Motor neuron (in vitro differentiated cells): ENCODE measurements around the gene CEP170. TPM values are rescaled to one million over a fixed set of nuclear protein-coding genes. Genes with fewer than 3 reads are reported as not detected.

Experiments used
- ATAC-seq, 8 experiments: fragments of 200-7000 bp; cut with Tn5 transposase; replicated peaks in 6 of 8; 2 replicates each; pipeline ENCODE4 v1.8.0; 2021; ENCODE audit warnings: mild to moderate bottlenecking in 8 of 8, moderate library complexity in 8 of 8
- H3K27ac ChIP-seq, 2 donors: fragments of 250-450 bp; sonication (Bioruptor Pico); 2 replicates each; pipeline ENCODE4 v1.9.0; 2021; ENCODE audit warnings: antibody characterized with exemption in 2 of 2, mild to moderate bottlenecking in 2 of 2, moderate library complexity in 1 of 2
- H3K4me1 ChIP-seq, 2 donors: fragments of 250-450 bp; sonication (Bioruptor Pico); replicated peaks in 1 of 2; 2 replicates each; pipeline ENCODE4 v1.6.1; 2021; ENCODE audit warnings: antibody characterized with exemption in 2 of 2, mild to moderate bottlenecking in 2 of 2, moderate library complexity in 1 of 2
- H3K4me3 ChIP-seq, 5 donors: fragments of 250-450 bp; sonication (Bioruptor Pico); 2 replicates each; pipeline ENCODE4 v1.9.0; 2021; ENCODE audit warnings: antibody characterized with exemption in 5 of 5, mild to moderate bottlenecking in 5 of 5, moderate library complexity in 4 of 5
- WGBS, 10 experiments: fragments of 450-650 bp; shearing (Covaris generic); methylation state at CpG; one replicate each; pipeline ENCODE4 v1.0.0; 2022; 5-methylcytosine and 5-hydroxymethylcytosine counted together
- in situ Hi-C, 9 experiments: fragments of 400-800 bp; cut with MboI; loops; one replicate each; pipeline ENCODE4 v1.15.0; 2021; ENCODE audit warnings: low sequenced_read_pairs in 9 of 9, low pct_unique_long_range_greater_than_20kb in 2 of 9; ENCODE audit not compliant: unreplicated experiment in 9 of 9
- total RNA-seq, 8 experiments: library from RNA; unstranded; fragments of 300-600 nt; gene quantifications; 2 replicates each; pipeline versions ENCODE4 v1.2.3 to v1.2.4, GENCODE V29; 2022

The CEP170 gene
- total RNA-seq, 8 experiments from 2014 or later, result 60.0 to 296 (median 248) TPM

GRCh38 chr1:243280571-243281129 is 25.6 kb upstream of the CEP170 start:
- in situ Hi-C loops, result no loop called here
- no peak for ATAC-seq
- Histone ChIP-seq H3K4me3 (no peak overlapping the region), H3K27ac (no peak overlapping the region), H3K4me1 (no peaks in the 10 kb centered on the region)
- 17 to 100% (median 84%) methylated on average over 1 to 3 of the region's 3 CpGs for WGBS, 10 experiments

DNA sequence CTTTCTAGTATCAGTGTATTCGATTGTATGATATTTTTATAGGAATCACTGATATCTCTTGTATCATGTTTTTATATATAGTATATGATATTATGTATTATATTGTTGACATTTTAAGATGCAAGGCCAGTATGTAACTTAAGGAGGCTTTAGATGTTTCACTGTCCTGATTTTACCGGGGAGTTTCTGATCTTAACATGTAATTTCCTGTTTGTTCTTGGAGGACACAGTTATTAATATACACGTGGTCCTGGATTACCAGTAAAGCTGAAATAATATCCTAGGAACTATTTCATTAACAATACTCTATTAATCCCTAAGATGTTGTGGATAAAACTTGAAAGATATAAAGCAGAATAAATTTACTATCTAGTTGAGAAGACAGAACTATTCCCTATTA is 20.2 kb upstream of the CEP170 start:
- 78 to 98% (median 93%) methylated on average over 2 to 3 of the region's 3 CpGs for WGBS, 10 experiments
- in situ Hi-C loops, result no loop called here

GRCh38 chr1:243273945-243274344 is 18.9 kb upstream of the CEP170 start:
- in situ Hi-C loops, result no loop called here
- Histone ChIP-seq H3K27ac (no peak overlapping the region), H3K4me1 (no peaks in the 10 kb centered on the region), H3K4me3 (no peak overlapping the region)
- WGBS, 10 experiments, result 67 to 100% (median 100%) methylated on average over 1 to 2 of the region's 2 CpGs; no CpG with 5 or more reads in 3 of the 10 experiments
- no peak for ATAC-seq

More for the DNA sequence above, 20.2 kb upstream of the CEP170 start:
- no peaks in the 10 kb centered on the region for H3K4me1 ChIP-seq
- H3K4me3 ChIP-seq, result no peak overlapping the region
- H3K27ac ChIP-seq, result no peak overlapping the region
- ATAC-seq, result no peak

GRCh38 chr1:243273506-243273905 is 18.4 kb upstream of the CEP170 start:
- ATAC-seq, result no peak

GRCh38 chr1:243272401-243272800 is 17.3 kb upstream of the CEP170 start:
- Histone ChIP-seq H3K4me1 (no peaks in the 10 kb centered on the region), H3K4me3 (no peak overlapping the region), H3K27ac (no peak overlapping the region)
- in situ Hi-C loops, result no loop called here
- ATAC-seq, result no peak

More at GRCh38 chr1:243273506-243273905, 18.4 kb upstream of the CEP170 start:
- Histone ChIP-seq H3K27ac (no peak overlapping the region), H3K4me1 (no peaks in the 10 kb centered on the region), H3K4me3 (no peak overlapping the region)
- in situ Hi-C loops, result no loop called here
- 91 to 100% (median 96%) methylated on average over 2 to 3 of the region's 3 CpGs; no CpG with 5 or more reads in 2 of the 10 experiments for WGBS, 10 experiments

DNA sequence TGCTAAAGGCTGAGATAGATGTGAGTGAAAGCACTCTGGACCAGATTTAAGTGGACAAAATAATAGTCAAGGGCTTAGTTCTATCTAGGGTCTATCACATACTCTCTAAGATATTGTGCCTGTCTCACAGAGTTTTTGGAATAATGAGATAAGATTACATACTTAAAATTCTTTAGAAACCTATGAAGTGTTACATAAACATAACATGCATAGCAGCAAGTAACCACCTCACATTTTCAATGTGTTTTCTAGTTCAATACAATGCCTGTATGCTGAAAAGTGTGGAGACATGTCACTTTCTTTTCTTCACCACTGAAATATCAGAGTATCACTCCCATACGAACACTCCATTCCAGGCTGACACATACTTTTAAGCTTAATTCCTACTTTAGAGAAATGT is 16.9 kb upstream of the CEP170 start:
- no peak overlapping the region for H3K27ac ChIP-seq
- no peak overlapping the region for H3K4me3 ChIP-seq
- in situ Hi-C loops, result no loop called here
- 50 to 100% (median 90%) methylated on average over 1 of the region's 1 CpG; no CpG with 5 or more reads in 1 of the 10 experiments for WGBS, 10 experiments
- no peak for ATAC-seq
- H3K4me1 ChIP-seq, result no peaks in the 10 kb centered on the region

GRCh38 chr1:243270097-243270864 is 15.2 kb upstream of the CEP170 start:
- ATAC-seq, result no peak
- in situ Hi-C loops, result no loop called here

DNA sequence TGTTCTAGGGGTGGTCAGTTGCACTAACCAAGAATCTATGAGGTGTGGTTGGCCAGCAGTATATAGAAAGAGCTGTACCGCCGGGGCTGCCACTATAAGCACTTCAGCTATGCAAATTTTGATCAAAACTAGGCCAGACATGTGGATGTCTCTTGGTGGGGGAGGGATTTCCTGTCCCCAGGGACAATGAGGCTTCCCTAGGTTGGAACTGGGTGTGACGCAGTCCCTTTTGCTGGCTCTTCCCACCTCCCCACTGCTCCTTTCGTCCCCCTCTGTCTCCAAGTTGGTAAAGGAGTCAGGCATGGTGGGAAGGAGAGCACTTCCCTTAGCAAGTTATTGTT is 14.3 kb upstream of the CEP170 start:
- 60 to 100% (median 100%) methylated on average over 1 to 4 of the region's 4 CpGs; no CpG with 5 or more reads in 4 of the 10 experiments for WGBS, 10 experiments
- ATAC-seq, result no peak
- Histone ChIP-seq H3K4me1 (no peaks in the 10 kb centered on the region), H3K27ac (no peak overlapping the region), H3K4me3 (no peak overlapping the region)
- in situ Hi-C loops, result no loop called here

More at GRCh38 chr1:243270097-243270864, 15.2 kb upstream of the CEP170 start:
- 90 to 100% (median 95%) methylated on average over 4 to 6 of the region's 6 CpGs; no CpG with 5 or more reads in 1 of the 10 experiments for WGBS, 10 experiments
- H3K4me3 ChIP-seq, result no peak overlapping the region
- H3K27ac ChIP-seq, result no peak overlapping the region
- H3K4me1 ChIP-seq, result no peaks in the 10 kb centered on the region

GRCh38 chr1:243268751-243269460 is 13.8 kb upstream of the CEP170 start:
- 81 to 100% (median 96%) methylated on average over 1 to 9 of the region's 13 CpGs; no CpG with 5 or more reads in 3 of the 10 experiments for WGBS, 10 experiments
- Histone ChIP-seq H3K4me3 (no peak overlapping the region), H3K4me1 (no peaks in the 10 kb centered on the region), H3K27ac (no peak overlapping the region)
- in situ Hi-C loops, result no loop called here
- ATAC-seq, result no peak

- no peak for ATAC-seq
- peaks cover 0 to 7% of the 10 kb centered on the region in 2 donors for H3K4me1 ChIP-seq
- WGBS, 10 experiments, result 43 to 98% (median 89%) methylated on average over 9 to 12 of the region's 12 CpGs
- in situ Hi-C loops, result no loop called here
- H3K27ac ChIP-seq, result no peak overlapping the region
- no peak overlapping the region for H3K4me3 ChIP-seq
Observed at GRCh38 chr1:243267914-243268653, 13.0 kb upstream of the CEP170 start.

DNA sequence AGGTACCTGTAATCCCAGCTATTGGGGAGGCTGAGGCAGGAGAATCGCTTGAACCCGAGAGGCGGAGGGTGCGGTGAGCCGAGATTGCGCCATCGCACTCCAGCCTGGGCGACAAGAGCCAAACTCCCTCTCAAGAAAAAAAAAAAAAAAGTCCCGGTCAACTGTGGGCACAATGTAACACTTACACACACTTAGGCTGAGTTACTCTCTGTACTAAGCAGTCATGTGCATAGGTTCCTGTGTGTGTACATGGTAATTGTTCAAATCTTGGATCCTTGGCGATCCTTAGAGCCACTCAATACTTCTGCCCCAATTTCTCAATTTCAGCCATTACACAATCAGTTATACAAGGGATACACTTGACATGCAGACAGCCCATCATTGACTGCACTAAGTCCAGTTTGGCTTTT is 12.4 kb upstream of the CEP170 start:
- peaks cover 3 to 7% of the 10 kb centered on the region in 2 donors for H3K4me1 ChIP-seq
- in situ Hi-C loops, result no loop called here

GRCh38 chr1:243266231-243266630 is 11.2 kb upstream of the CEP170 start:
- in situ Hi-C loops, result no loop called here
- no peak for ATAC-seq
- Histone ChIP-seq H3K4me1 (peaks cover 3 to 7% of the 10 kb centered on the region in 2 donors), H3K4me3 (no peak overlapping the region), H3K27ac (no peak overlapping the region)
- WGBS, 10 experiments, result 80 to 96% (median 93%) methylated on average over 2 to 4 of the region's 4 CpGs; no CpG with 5 or more reads in 2 of the 10 experiments

More for the DNA sequence above, 12.4 kb upstream of the CEP170 start:
- 75 to 100% (median 95%) methylated on average over 1 to 10 of the region's 10 CpGs; no CpG with 5 or more reads in 4 of the 10 experiments for WGBS, 10 experiments
- Histone ChIP-seq H3K4me3 (no peak overlapping the region), H3K27ac (no peak overlapping the region)
- ATAC-seq, result no peak

GRCh38 chr1:243264717-243265116 is 9.6 kb upstream of the CEP170 start:
- Histone ChIP-seq H3K4me3 (no peak overlapping the region), H3K27ac (no peak overlapping the region), H3K4me1 (peaks cover 3 to 7% of the 10 kb centered on the region in 2 donors)
- ATAC-seq, result peak in 2 of 8 experiments; percentile 27 to 65
- whole genome bisulfite sequencing, 10 experiments, result 17 to 100% (median 80%) methylated on average over 1 to 2 of the region's 2 CpGs; no CpG with 5 or more reads in 3 of the 10 experiments
- in situ Hi-C loops, result no loop called here
